GM19395 (cell line): ENCODE data around the gene CLMN.

ENCODE experiments used
- ATAC-seq: cut with Tn5 transposase; IDR thresholded peaks from one replicate; pipeline ENCODE4 v1.9.1; 2021; ENCODE audit warnings: mild to moderate bottlenecking, moderate library complexity; ENCODE audit not compliant: unreplicated experiment

Gene CLMN

GRCh38 chr14:95319312-95320077 is at the start of gene CLMN:
TSS of gene CLMN (minus strand) at chr14:95319908. CDS start at chr14:95319792, 116 bp downstream.
- ATAC-seq: no peak

- no peak for ATAC-seq
Observed at GRCh38 chr14:95365401-95365800, 45.7 kb upstream of the CLMN start.

DNA sequence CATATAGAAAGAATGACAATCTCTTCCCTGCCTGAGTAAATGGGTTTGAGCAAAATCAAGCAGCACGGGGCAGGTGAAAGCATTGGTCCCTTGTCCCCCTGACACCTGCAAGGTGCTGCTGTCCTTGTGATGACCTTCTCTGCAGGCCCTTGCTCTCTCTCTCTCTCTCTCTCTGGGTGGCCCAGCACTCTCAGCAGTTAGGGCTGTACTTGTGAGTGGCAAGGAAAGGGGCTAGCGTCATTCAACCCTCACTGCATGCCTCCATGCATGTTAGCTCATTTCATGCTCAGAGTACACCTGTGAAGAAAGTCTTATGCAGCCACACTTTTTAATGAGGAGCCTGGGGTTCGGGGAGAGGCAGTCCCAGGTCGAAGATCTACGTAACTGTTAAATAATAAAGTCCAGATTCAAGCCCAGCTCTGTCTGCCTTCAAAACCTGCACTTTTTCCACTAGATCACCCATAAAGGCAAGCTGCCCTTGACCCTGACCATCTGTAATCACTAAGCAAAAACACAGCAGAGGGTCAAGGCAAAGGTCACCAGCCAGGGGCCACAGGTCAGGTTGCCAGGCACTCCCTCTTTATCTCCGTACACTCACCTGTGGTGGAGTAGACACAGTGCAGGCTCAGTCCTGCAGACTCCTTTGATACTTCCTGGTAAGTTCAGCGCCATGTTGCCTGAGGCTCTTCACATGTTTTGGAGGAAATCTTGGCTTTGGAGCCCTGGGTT is 44.9 kb upstream of the CLMN start:
- ATAC-seq: no peak

DNA sequence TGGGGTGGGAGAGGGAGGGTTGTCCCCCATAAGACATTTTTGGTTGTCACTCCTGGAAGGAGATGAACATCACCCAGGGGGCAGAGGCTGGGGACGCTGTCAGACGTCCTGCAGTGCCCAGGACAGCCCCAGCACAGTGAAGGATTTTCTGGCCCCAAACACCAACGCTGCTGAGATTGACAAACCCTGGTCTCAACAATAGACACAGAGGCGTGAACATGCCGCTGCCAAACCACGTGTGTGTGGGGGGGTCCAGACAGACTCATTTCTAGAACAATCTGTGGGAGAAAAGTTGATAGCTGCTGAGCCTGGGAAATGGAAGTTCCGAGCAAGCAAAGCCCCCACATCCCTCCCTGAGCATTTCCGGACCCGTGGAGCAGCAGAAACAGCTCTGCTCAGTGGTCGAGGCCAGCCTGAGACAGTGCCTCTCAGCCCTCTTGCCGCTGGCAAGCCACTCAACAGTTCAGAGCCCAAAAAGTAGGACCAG is 43.8 kb upstream of the CLMN start:
- no peak for ATAC-seq

DNA sequence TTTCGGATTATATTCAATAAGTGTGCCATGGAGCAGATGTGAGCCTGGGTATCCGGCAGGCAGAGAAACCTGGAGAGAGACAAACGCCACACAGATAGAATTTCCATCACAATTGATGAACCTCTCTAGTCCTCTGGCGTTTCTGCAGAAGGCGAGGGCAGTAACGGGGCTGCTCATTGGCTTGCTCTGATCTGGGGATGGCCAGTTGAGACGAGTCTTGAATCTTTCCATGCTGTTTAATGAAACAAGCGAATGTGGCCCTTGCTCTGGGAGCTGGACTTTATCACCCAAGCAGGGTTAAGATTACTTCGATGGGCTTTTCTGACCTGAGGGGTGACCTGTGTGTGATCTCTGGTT is 42.4 kb upstream of the CLMN start:
- ATAC-seq: no peak

GRCh38 chr14:95361373-95362137 is 41.8 kb upstream of the CLMN start:
- ATAC-seq: no peak

DNA sequence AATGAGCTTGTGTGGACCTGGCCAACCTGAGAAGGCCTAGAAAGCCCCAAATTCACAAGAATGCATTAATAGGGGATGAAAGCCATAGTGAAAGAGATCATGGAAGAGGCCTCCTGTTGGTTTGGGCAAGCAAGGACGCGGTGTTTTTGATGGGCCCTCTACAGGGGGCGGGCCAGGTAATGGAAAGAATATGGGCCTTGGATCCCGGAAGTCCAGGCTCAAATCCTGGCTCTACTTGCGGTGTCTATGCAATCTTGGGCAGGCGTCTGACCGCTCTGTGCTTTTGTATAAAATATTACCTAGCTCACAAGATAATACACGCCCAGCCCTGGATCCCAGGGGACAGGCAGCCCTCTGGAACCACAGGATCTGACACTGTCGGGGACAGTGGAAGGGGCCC is 41.1 kb upstream of the CLMN start:
- ATAC-seq: no peak

DNA sequence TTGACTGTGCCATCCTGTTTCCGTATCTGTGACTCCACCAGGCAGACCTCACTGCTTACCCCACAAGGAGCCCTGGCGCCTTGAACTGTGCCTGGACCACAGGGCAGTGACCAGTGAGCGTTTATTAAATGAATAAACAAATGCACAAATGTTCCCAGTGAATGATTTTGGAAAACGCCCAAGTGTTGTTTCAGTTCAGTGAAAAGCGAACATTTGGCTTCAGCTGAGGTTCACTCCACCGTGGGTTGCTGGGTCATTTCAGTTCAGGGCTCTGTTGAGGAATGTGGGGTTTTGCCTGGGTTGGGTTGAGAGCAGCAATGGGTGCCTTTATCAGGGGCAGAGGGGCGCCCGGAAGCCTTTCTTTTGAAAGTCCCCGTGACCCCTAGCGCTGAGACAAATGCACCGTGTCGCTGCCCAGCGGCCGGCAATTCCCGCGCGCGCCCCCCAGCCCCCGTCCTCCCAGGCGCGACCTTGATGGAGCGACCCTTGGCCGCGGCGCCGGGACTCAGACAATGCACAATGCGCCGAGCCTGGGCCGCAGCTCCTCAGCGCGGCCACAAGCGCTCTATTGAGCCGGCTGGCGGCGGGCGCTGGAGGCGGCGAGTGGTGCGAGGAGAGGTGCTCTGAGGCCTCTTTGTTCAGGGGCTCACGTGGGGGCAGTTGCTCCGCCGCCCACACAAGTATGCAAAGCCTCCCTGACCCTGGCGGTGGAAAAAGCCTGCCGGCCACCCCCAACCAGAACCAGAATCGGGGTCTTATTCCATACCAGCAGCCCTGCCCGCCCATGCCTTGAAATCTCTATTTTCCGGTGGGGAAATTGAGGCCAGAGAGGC is 40.5 kb upstream of the CLMN start:
- no peak for ATAC-seq

DNA sequence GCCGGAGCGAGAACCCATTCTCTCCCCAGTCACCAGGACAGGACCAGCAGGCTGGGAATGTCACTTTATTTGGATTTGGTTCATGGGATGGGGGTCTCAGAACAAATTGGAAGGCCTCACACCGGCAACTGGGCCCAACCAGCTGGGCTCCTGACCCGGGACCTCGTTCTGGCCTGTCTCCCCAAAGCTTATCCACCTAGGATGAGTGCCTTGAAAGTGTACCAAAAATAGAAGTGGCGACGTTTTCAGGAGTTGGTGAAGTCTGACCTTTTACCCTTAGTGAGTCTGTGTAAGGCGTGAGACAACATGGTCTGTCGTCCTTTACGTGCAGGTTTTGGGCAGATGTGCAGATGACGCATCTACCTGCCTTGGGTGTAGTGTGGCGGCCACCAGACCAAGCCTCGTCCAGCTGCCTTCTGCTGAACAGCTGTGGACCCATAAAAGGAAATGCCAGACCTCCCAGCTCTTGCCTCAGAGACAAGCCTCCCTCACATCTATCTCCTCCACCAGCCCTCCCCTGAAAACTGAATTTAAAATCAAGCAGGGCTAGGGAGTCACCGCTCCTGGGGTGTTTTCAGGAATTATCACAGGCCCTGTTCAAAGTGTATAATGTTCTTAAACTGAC is 36.6 kb upstream of the CLMN start:
- ATAC-seq: no peak

GRCh38 chr14:95355422-95355821 is 35.7 kb upstream of the CLMN start:
- no peak for ATAC-seq

DNA sequence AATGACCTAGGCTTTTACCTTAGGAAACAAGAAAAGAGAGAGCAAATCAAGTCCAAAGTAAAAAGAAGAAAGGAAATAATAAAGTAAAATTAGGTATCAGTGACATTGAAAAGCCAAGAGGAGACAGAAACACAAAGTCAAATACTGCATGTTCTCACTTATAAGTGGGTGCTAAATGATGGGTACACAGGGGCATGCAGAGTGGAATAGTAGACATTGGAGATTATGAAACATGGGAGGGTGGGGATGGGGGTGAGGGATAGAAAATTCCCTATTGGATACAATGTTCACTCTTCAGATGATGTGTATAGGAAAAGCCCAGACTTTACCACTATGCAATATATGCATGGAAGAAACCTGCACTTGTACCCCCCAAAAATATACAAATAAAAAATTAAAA is 35.1 kb upstream of the CLMN start:
- ATAC-seq: no peak

DNA sequence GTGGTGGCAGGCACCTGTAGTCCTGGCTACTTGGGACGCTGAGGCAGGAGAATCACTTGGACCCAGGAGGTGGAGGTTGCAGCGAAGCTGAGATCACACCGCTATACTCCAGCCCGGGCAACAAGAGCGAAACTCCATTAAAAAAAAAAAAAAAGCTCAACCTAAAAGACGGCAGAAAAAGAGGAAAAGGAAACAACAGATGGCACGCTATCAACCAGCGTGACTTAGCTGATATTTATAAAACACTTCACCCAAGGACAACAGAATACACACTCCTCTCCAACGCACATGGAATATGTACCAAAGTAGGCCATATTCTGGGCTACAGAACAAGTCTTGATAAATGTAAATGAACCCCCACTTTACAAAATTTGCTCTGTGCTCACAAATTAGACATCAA is 34.0 kb upstream of the CLMN start:
- ATAC-seq: no peak

DNA sequence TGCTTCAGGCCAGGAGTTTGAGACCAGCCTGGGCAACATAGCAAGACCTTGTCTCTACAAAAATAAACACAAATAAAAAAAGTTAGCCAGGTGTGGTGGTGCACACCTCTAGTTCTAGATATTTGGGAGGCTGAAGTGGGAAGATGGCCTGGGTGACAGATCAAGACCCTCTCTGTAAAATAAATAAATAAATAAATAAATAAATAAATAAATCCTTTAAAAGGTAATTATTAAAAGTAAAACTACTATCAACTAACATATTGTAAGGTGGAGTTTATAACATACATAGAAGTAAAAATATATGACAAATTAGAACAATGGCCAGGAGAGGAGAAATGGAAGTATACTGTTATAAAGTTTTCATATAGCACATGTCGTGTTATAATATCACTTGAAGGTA is 33.3 kb upstream of the CLMN start:
- ATAC-seq: no peak

DNA sequence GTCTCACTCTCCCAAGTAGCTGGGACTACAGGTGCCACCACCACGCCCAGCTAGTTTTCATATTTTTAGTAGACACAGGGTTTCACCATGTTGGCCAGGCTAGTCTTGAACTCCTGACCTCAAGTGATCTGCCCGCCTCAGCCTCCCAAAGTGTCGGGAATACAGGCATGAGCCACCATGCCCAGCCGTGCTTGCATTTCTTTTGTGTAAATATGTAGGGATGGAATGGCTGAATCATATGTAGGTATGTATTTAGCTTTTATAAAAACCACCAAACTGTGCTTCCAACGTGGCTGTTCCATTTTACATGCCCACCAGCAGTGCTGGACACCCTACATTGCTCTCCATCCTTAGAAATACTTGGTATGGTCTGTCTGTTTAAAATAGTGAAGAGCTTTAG is 32.8 kb upstream of the CLMN start:
- ATAC-seq: no peak

GRCh38 chr14:95349241-95349640 is 29.5 kb upstream of the CLMN start:
- no peak for ATAC-seq

GRCh38 chr14:95348395-95349080 is 28.8 kb upstream of the CLMN start:
- ATAC-seq: no peak

- ATAC-seq: no peak
Observed at GRCh38 chr14:95346820-95347219, 27.1 kb upstream of the CLMN start.

GRCh38 chr14:95346266-95346665 is 26.6 kb upstream of the CLMN start:
- no peak for ATAC-seq

DNA sequence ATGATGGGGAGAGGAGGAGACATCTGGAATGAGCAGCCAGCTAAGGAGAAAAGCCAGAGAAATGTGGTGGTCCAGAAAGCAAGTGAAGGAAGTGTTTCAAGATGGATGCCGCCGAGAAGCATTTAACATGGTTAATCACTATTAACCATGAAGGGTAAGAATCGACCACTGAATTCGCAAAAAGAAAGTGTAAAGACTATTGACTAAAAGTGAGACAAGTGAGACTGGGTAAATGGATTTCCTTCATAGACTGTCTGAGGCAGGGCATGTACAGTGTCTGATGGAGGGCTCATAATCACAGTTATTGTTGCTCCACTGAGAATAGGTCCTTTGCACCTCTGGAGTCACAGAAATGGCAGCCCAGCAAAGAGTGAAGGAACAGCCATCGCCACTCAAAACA is 25.3 kb upstream of the CLMN start:
- ATAC-seq: peak; percentile 82

DNA sequence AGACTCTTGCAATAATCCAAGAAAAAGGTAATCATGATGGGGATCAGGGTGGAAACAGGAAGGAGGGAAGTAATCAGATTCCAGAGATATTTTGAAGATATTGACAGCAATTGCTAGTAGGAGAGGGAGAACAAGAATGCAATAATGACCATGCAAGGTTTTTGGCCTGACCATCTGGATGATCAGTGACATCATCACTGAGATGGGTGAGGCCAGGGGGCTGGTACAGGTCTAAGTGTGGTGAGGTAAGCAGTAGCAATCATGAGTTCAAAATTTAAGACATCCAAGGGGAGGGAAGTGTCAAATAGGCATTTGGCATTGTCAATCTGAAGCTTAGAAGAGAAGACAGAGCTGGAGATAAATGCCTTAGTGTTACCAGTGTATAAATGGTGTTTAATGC is 24.8 kb upstream of the CLMN start:
- no peak for ATAC-seq
